HEK293 (cell line): Measurements from ENCODE around the gene TGFBRAP1.

Experiments
- CTCF ChIA-PET: fragments of 350-600 bp; formaldehyde crosslinking; extraction: SDS; loops from one replicate; lab custom pipeline; 2021; ENCODE audit warnings: antibody characterized with exemption; lab: Yijun Ruan, JAX
- POLR2A ChIA-PET: fragments of 300-600 bp; formaldehyde crosslinking; extraction: SDS; loops from one replicate; lab custom pipeline; 2020; ENCODE audit warnings: antibody characterized with exemption, inconsistent platforms; lab: Yijun Ruan, JAX
- H3K27ac ChIP-seq: fragments of 200-500 bp; sonication (Bioruptor generic); 2 replicates; pipeline ENCODE4 v1.5.1; 2014; ENCODE audit warnings: low read depth, low read length, control low read depth, inconsistent platforms; ENCODE audit errors: extremely low read depth
- H3K36me3 ChIP-seq, 2 experiments: fragments of 200-500 bp in 1 of 2; sonication (Bioruptor generic) in 1 of 2; 1 replicate in 1 of 2; 2 replicates in 1 of 2; pipeline ENCODE4 v1.5.1; 2014 to 2017; ENCODE audit warnings: inconsistent platforms in 2 of 2, low read length in 2 of 2; ENCODE audit not compliant: control insufficient read depth in 2 of 2, insufficient read depth in 1 of 2
- H3K4me1 ChIP-seq: fragments of 200-500 bp; sonication (Bioruptor generic); 2 replicates; pipeline ENCODE4 v1.5.1; 2014; ENCODE audit warnings: mild to moderate bottlenecking, low read length, inconsistent platforms; ENCODE audit not compliant: control insufficient read depth, insufficient read depth
- H3K4me3 ChIP-seq: 2 replicates; pipeline ENCODE4 v1.5.1; 2011; ENCODE audit warnings: low read depth, mild to moderate bottlenecking, control low read depth, low read length, moderate library complexity
- H3K9me3 ChIP-seq: fragments of 200-500 bp; sonication (Bioruptor generic); 2 replicates; pipeline ENCODE4 v1.5.1; 2014; ENCODE audit warnings: low read depth, low read length, inconsistent platforms; ENCODE audit not compliant: control insufficient read depth, insufficient read depth
- BCL11A ChIP-seq: fragments of 450-650 bp; formaldehyde crosslinking; IDR thresholded peaks from 2 replicates; pipeline ENCODE4 v1.5.1; 2016; ENCODE audit warnings: low read depth, missing biosample characterization, missing genetic modification characterization
- PRDM1 ChIP-seq: fragments of 450-650 bp; formaldehyde crosslinking; IDR thresholded peaks from 2 replicates; pipeline ENCODE4; 2016; ENCODE audit warnings: missing biosample characterization, missing genetic modification characterization
- ZBTB8A ChIP-seq: fragments of 450-650 bp; formaldehyde crosslinking; IDR thresholded peaks from 2 replicates; pipeline ENCODE4 v1.5.1; 2016; ENCODE audit warnings: missing biosample characterization, missing genetic modification characterization
- ZFP3 ChIP-seq: fragments of 450-650 bp; formaldehyde crosslinking; IDR thresholded peaks from 2 replicates; pipeline ENCODE4 v1.5.1; 2016; ENCODE audit warnings: low read depth, missing biosample characterization, missing genetic modification characterization
- ZFP69B ChIP-seq: fragments of 450-650 bp; formaldehyde crosslinking; IDR thresholded peaks from 2 replicates; pipeline ENCODE4 v1.5.1; 2016; ENCODE audit warnings: missing biosample characterization, missing genetic modification characterization
- ZNF10 ChIP-seq: fragments of 450-650 bp; formaldehyde crosslinking; IDR thresholded peaks from 2 replicates; pipeline ENCODE4 v1.5.1; 2017; ENCODE audit warnings: missing biosample characterization, missing genetic modification characterization
- ZNF112 ChIP-seq: fragments of 450-650 bp; formaldehyde crosslinking; IDR thresholded peaks from 2 replicates; pipeline ENCODE4 v1.5.0; 2017; ENCODE audit warnings: missing biosample characterization, missing genetic modification characterization
- ZNF114 ChIP-seq: fragments of 450-650 bp; formaldehyde crosslinking; IDR thresholded peaks from 2 replicates; pipeline ENCODE4 v1.5.0; 2017; ENCODE audit warnings: missing biosample characterization, missing genetic modification characterization
- ZNF140 ChIP-seq: fragments of 450-650 bp; formaldehyde crosslinking; IDR thresholded peaks from 2 replicates; pipeline ENCODE4 v1.5.1; 2016; ENCODE audit warnings: missing biosample characterization, missing genetic modification characterization
- ZNF157 ChIP-seq: fragments of 450-650 bp; formaldehyde crosslinking; IDR thresholded peaks from 2 replicates; pipeline ENCODE4 v1.5.1; 2016; ENCODE audit warnings: missing biosample characterization, missing genetic modification characterization
- ZNF211 ChIP-seq: fragments of 450-650 bp; formaldehyde crosslinking; IDR thresholded peaks from 2 replicates; pipeline ENCODE4 v1.5.1; 2016; ENCODE audit warnings: low read depth, missing biosample characterization, missing genetic modification characterization
- ZNF391 ChIP-seq: fragments of 450-650 bp; formaldehyde crosslinking; IDR thresholded peaks from 2 replicates; pipeline ENCODE4 v1.5.1; 2016; ENCODE audit warnings: low read depth, missing biosample characterization, missing genetic modification characterization, borderline replicate concordance
- ZNF423 ChIP-seq: fragments of 450-650 bp; formaldehyde crosslinking; IDR thresholded peaks from 2 replicates; pipeline ENCODE4 v1.5.1; 2016; ENCODE audit warnings: missing biosample characterization, missing genetic modification characterization
- ZNF521 ChIP-seq: fragments of 450-650 bp; formaldehyde crosslinking; IDR thresholded peaks from 2 replicates; pipeline ENCODE4 v1.5.1; 2017; ENCODE audit warnings: missing biosample characterization, mild to moderate bottlenecking, missing genetic modification characterization
- ZNF558 ChIP-seq: fragments of 450-650 bp; formaldehyde crosslinking; IDR thresholded peaks from 2 replicates; pipeline ENCODE4 v1.5.1; 2016; ENCODE audit warnings: missing biosample characterization, missing genetic modification characterization
- ZNF600 ChIP-seq: fragments of 450-650 bp; formaldehyde crosslinking; IDR thresholded peaks from 2 replicates; pipeline ENCODE4 v1.5.1; 2016; ENCODE audit warnings: missing biosample characterization, missing genetic modification characterization
- ZNF626 ChIP-seq: fragments of 450-650 bp; sonication (Bioruptor Pico); formaldehyde crosslinking; IDR thresholded peaks from 2 replicates; pipeline ENCODE4 v1.5.1; 2018; ENCODE audit warnings: missing biosample characterization, missing genetic modification characterization, inconsistent platforms
- ZNF658 ChIP-seq: fragments of 450-650 bp; formaldehyde crosslinking; IDR thresholded peaks from 2 replicates; pipeline ENCODE4; 2016; ENCODE audit warnings: missing biosample characterization, missing genetic modification characterization
- ZNF664 ChIP-seq: fragments of 450-650 bp; formaldehyde crosslinking; IDR thresholded peaks from 2 replicates; pipeline ENCODE4 v1.5.1; 2016; ENCODE audit warnings: missing biosample characterization, missing genetic modification characterization
- ZSCAN30 ChIP-seq: fragments of 450-650 bp; IDR thresholded peaks from 2 replicates; pipeline ENCODE4 v1.5.1; 2018; ENCODE audit warnings: missing biosample characterization, mild to moderate bottlenecking, missing genetic modification characterization, moderate library complexity
- ZXDB ChIP-seq: fragments of 450-650 bp; formaldehyde crosslinking; IDR thresholded peaks from 2 replicates; pipeline ENCODE4 v1.5.1; 2016; ENCODE audit warnings: missing biosample characterization, missing genetic modification characterization
- TF ChIP-seq, protein P1 (sequence below): fragments of 450-650 bp; formaldehyde crosslinking; IDR thresholded peaks from 2 replicates; pipeline ENCODE4 v1.5.1; 2016; ENCODE audit warnings: missing biosample characterization, missing genetic modification characterization
- TF ChIP-seq, protein P2 (sequence below): fragments of 450-650 bp; formaldehyde crosslinking; IDR thresholded peaks from 2 replicates; pipeline ENCODE4 v1.5.1; 2017; ENCODE audit warnings: missing biosample characterization, missing genetic modification characterization
- TF ChIP-seq, protein P3 (sequence below): fragments of 450-650 bp; formaldehyde crosslinking; IDR thresholded peaks from 2 replicates; pipeline ENCODE4 v1.5.1; 2016; ENCODE audit warnings: missing biosample characterization, missing genetic modification characterization
- TF ChIP-seq, protein P4 (sequence below): fragments of 450-650 bp; formaldehyde crosslinking; IDR thresholded peaks from 2 replicates; pipeline ENCODE4 v1.5.1; 2017; ENCODE audit warnings: missing biosample characterization, missing genetic modification characterization

TGFBRAP1 gene

DNA sequence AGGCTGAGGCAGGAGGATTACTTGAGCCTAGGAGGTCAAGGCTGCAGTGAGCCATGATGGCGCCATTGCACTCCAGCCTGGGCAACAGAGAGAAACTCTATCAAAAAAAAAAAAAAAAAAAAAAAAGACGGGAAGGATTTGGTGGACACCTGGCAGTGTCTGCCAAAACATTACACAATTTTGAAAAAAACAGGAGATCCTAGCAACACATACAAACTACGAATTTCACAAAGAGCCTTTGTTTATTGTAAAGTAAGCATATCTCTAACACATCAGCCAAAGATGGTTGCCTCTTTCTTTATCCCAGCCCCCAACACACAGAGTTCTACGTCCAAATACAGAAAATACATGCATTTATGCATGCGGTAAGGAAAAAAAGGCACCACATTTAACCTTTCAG, 80.4 kb downstream of the TGFBRAP1 start:
- Histone ChIP-seq H3K4me3 (no peak overlapping the region), H3K4me1 (no peaks in the 10 kb centered on the region), H3K27ac (no peak overlapping the region), H3K9me3 (no peaks in the 10 kb centered on the region), H3K36me3 (no peaks in the 10 kb centered on the region)
- ChIA-PET POLR2A (no interaction called here), CTCF (no interaction called here)
- TF ChIP-seq, protein P1, sequence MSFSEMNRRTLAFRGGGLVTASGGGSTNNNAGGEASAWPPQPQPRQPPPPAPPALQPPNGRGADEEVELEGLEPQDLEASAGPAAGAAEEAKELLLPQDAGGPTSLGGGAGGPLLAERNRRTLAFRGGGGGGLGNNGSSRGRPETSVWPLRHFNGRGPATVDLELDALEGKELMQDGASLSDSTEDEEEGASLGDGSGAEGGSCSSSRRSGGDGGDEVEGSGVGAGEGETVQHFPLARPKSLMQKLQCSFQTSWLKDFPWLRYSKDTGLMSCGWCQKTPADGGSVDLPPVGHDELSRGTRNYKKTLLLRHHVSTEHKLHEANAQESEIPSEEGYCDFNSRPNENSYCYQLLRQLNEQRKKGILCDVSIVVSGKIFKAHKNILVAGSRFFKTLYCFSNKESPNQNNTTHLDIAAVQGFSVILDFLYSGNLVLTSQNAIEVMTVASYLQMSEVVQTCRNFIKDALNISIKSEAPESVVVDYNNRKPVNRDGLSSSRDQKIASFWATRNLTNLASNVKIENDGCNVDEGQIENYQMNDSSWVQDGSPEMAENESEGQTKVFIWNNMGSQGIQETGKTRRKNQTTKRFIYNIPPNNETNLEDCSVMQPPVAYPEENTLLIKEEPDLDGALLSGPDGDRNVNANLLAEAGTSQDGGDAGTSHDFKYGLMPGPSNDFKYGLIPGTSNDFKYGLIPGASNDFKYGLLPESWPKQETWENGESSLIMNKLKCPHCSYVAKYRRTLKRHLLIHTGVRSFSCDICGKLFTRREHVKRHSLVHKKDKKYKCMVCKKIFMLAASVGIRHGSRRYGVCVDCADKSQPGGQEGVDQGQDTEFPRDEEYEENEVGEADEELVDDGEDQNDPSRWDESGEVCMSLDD: no peak
- TF ChIP-seq ZFP69B (tag by site-specific recombination) (no peak), ZNF211 (tag by site-specific recombination) (no peak), ZNF626 (tag by site-specific recombination) (no peak), ZSCAN30 (tag by site-specific recombination) (no peak), ZNF391 (tag by site-specific recombination) (no peak), ZNF140 (tag by site-specific recombination) (no peak), BCL11A (tag by site-specific recombination) (no peak), ZNF10 (no peak), ZNF423 (tag by site-specific recombination) (no peak), ZNF658 (no peak), ZNF600 (tag by site-specific recombination) (no peak), ZNF112 (tag by site-specific recombination) (no peak), ZNF558 (tag by site-specific recombination) (no peak), PRDM1 (tag by site-specific recombination) (no peak), ZNF114 (no peak)

DNA sequence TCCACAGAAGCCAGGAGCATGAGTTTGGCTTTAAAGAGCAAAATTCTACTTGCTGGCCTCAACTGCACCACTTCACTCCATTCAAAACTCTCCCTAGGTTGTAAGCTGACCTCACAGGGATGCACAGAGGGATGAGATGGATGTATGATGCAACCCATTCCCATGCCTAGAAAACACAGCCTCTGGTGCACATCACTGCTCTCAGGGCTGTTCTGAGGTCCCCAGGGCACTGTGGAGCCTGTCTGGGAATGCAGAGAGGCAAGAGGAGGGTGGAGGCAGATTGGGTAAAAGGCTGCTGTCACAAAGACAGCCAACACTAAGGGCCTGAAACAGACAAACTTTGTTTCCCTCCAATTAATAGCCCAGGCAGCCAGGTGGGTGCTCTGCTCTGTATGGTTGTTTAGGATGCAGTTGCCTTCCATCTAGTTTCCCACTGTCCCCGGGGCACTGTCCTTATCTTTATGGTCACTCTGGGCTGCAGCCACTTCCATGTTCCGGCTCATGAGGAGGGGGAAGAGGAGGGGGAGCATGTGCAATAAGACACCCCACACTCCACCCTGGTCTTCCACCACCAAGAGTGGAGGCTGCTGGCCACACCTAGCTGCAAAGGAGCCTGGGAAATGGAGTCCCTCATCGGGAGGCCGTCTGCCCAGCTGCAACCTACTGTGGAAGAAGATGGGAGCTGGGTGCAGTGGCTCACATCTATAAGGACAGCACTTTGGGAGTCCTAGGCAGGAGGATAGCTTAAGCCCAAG, 81.0 kb downstream of the TGFBRAP1 start:
- CTCF ChIA-PET: no interaction called here
- TF ChIP-seq ZXDB (tag by site-specific recombination) (no peak), ZBTB8A (no peak), ZNF664 (tag by site-specific recombination) (no peak), ZNF10 (no peak), ZNF157 (tag by site-specific recombination) (no peak), ZFP3 (tag by site-specific recombination) (no peak), ZNF521 (tag by site-specific recombination) (no peak)
- TF ChIP-seq, protein P2, sequence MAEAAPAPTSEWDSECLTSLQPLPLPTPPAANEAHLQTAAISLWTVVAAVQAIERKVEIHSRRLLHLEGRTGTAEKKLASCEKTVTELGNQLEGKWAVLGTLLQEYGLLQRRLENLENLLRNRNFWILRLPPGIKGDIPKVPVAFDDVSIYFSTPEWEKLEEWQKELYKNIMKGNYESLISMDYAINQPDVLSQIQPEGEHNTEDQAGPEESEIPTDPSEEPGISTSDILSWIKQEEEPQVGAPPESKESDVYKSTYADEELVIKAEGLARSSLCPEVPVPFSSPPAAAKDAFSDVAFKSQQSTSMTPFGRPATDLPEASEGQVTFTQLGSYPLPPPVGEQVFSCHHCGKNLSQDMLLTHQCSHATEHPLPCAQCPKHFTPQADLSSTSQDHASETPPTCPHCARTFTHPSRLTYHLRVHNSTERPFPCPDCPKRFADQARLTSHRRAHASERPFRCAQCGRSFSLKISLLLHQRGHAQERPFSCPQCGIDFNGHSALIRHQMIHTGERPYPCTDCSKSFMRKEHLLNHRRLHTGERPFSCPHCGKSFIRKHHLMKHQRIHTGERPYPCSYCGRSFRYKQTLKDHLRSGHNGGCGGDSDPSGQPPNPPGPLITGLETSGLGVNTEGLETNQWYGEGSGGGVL (tag by site-specific recombination): peak; percentile 22; the same call in 1 of the 2 replicates
- TF ChIP-seq, protein P3, sequence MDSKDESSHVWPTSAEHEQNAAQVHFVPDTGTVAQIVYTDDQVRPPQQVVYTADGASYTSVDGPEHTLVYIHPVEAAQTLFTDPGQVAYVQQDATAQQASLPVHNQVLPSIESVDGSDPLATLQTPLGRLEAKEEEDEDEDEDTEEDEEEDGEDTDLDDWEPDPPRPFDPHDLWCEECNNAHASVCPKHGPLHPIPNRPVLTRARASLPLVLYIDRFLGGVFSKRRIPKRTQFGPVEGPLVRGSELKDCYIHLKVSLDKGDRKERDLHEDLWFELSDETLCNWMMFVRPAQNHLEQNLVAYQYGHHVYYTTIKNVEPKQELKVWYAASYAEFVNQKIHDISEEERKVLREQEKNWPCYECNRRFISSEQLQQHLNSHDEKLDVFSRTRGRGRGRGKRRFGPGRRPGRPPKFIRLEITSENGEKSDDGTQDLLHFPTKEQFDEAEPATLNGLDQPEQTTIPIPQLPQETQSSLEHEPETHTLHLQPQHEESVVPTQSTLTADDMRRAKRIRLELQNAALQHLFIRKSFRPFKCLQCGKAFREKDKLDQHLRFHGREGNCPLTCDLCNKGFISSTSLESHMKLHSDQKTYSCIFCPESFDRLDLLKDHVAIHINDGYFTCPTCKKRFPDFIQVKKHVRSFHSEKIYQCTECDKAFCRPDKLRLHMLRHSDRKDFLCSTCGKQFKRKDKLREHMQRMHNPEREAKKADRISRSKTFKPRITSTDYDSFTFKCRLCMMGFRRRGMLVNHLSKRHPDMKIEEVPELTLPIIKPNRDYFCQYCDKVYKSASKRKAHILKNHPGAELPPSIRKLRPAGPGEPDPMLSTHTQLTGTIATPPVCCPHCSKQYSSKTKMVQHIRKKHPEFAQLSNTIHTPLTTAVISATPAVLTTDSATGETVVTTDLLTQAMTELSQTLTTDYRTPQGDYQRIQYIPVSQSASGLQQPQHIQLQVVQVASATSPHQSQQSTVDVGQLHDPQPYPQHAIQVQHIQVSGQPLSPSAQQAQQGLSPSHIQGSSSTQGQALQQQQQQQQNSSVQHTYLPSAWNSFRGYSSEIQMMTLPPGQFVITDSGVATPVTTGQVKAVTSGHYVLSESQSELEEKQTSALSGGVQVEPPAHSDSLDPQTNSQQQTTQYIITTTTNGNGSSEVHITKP (tag by site-specific recombination): peak; percentile 33; the same call in 1 of the 2 replicates
- TF ChIP-seq, protein P4, sequence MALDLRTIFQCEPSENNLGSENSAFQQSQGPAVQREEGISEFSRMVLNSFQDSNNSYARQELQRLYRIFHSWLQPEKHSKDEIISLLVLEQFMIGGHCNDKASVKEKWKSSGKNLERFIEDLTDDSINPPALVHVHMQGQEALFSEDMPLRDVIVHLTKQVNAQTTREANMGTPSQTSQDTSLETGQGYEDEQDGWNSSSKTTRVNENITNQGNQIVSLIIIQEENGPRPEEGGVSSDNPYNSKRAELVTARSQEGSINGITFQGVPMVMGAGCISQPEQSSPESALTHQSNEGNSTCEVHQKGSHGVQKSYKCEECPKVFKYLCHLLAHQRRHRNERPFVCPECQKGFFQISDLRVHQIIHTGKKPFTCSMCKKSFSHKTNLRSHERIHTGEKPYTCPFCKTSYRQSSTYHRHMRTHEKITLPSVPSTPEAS: no peak
- TF ChIP-seq, all 188 proteins: peak for 2
- Histone ChIP-seq H3K4me3 (no peak overlapping the region), H3K27ac (no peak overlapping the region), H3K4me1 (no peaks in the 10 kb centered on the region), H3K36me3 (no peaks in the 10 kb centered on the region), H3K9me3 (no peaks in the 10 kb centered on the region)
- POLR2A ChIA-PET: no interaction called here
